LNCAP (cell line): ENCODE results near the gene IRX4.

Experiments
- TF ChIP-seq, protein P1 (sequence below): fragments of 450-650 bp; IDR thresholded peaks from 2 replicates; pipeline ENCODE4 v1.5.1; 2017; ENCODE audit warnings: mild to moderate bottlenecking

The IRX4 gene

GRCh38 chr5:1894243-1894642, 11.5 kb upstream of the IRX4 start:
- TF ChIP-seq, protein P1, sequence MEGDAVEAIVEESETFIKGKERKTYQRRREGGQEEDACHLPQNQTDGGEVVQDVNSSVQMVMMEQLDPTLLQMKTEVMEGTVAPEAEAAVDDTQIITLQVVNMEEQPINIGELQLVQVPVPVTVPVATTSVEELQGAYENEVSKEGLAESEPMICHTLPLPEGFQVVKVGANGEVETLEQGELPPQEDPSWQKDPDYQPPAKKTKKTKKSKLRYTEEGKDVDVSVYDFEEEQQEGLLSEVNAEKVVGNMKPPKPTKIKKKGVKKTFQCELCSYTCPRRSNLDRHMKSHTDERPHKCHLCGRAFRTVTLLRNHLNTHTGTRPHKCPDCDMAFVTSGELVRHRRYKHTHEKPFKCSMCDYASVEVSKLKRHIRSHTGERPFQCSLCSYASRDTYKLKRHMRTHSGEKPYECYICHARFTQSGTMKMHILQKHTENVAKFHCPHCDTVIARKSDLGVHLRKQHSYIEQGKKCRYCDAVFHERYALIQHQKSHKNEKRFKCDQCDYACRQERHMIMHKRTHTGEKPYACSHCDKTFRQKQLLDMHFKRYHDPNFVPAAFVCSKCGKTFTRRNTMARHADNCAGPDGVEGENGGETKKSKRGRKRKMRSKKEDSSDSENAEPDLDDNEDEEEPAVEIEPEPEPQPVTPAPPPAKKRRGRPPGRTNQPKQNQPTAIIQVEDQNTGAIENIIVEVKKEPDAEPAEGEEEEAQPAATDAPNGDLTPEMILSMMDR = no peak

GRCh38 chr5:1893754-1894153, 11.0 kb upstream of the IRX4 start:
- TF ChIP-seq, protein P1 = no peak

- TF ChIP-seq, protein P1 = no peak
These were observed 10.1 kb upstream of the IRX4 start for GRCh38 chr5:1892685-1893445.

- TF ChIP-seq, protein P1 = no peak
These were observed 9.5 kb upstream of the IRX4 start for GRCh38 chr5:1892211-1892610.

DNA sequence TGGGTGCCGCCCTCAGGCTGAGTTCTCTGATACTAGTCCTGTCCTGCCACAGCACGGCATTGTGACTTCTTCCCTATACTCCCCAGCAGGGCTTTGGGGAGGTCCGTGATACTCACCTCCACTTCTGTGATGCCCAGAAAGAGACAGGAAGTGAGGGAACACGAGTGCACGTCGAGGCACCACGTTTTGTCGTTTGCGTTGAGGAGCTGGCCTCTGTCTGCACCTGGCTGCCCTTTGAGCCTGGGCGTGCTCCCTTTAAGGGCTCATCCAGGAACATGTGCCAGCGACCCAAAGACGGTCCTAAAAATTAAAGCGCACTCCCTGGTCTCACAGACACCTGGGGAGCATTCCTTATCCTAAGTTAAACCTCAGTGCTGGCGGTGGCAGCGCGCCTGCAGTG, 8.7 kb upstream of the IRX4 start:
- TF ChIP-seq, protein P1 = no peak

DNA sequence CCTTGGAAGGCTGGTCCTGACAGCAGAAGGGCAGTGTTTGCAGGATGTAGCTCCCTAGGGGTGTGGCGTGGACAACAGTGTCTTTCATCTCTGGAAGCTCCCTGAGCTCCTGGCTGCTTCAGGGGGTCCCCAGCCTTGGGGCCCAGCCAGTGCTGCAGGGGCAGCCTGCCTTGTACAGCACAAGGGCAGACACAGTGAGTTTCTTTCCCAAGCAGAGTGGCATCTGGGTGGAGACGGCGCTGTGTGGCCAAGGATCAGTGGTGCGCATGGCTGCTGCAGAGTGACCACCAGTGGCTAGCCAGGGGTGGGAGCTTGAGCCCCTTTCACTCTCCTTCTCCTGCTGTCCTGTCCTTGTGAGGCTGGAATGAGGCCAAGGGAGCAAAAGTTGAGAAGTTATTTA, 7.6 kb upstream of the IRX4 start:
- TF ChIP-seq, protein P1 = no peak

DNA sequence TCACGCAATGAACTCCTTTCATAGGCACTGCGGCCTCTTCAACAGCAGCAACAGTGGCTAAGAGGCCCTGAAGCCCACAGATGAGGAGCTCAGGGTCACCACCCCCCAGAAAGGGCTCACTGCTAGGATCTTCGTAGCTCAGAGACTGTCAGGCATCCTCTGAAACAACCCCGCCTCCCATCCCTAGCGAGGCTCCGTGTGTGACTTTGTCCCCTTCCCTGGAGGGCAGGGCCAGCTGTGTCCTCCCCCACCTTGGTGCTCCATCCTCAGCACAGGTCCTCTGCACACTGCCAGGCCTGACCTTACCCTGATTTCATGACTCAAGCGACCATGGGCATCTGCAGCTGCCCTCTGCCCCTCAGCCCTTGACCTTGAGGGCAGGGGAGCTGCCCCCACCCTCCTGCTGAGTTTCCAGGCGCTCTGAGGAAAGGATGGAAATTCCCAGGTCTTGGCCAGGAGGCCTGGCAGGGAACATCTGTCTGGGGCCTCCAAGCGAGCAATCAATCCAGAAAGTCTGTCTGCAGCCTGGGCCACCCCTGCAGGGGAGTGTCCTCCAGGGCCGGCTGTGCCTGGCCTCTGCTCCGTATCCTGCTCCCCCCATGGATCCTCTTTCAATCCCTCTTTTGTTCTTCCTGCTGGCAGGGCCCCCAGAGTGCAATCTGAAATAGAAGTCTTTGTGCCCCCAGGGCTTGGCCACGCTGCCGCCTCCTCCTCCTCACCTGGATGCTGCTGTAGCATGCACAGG, 6.8 kb upstream of the IRX4 start:
- TF ChIP-seq, protein P1 = no peak
